HG02870 (cell line): ENCODE measurements around the gene LIN54.

Experiments used
- ATAC-seq: cut with Tn5 transposase; IDR thresholded peaks from one replicate; pipeline ENCODE4 v1.9.1; 2021; ENCODE audit warnings: mild to moderate bottlenecking, moderate library complexity; ENCODE audit not compliant: unreplicated experiment

The LIN54 gene

DNA sequence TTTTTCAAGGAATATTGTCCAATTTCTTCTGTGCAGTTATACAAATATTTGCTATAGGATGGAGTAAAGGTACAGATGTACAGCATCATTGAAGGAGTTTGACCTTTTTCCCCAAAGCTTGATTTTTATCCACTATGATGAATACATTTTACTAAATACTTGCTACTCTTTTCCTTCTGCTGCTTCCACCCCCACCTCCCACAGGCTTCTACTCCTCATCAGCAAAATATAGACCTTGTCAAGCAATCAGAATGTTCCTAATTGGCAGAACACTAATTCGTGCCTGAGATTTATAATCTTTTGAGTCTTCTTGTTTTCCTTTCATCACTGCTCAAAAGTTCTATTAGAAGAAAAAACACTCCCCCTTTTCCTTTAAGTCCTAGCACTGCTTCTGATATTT is 113.9 kb downstream of the LIN54 start:
- no peak for ATAC-seq

DNA sequence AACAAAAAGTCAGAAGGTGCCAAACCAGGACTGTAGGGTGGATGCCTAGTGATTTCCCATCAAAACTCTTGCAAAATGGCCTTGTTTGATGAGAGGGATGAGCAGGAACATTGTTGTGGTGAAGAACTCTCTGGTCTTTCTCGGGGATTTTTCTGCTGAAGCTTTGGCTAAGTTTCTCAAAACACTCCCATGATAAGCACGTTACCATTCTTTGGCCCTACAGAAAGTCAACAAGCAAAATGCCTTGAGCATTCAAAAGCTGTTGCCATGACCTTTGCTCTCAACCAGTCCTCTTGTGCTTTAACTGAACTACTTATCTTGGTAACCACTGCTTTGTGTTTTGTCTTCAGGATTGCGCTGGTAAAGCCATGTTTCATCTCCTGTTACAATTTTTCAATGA is 116.7 kb downstream of the LIN54 start:
- no peak for ATAC-seq

DNA sequence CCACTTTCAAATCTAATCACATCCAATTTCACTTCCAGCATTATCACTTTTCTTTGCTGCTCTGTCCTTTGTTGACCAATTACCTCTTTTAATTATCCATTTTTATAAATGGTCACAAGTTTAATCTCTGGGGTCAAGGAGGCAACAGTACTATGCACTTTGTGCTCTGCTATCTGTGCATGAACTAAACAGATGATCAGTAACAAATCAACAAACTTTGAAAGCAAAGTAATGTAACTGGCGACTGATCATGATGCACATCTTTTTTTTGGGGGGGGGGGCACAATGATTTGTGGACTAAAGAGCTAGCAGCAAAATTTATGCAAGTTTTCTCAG is 118.2 kb downstream of the LIN54 start:
- no peak for ATAC-seq

DNA sequence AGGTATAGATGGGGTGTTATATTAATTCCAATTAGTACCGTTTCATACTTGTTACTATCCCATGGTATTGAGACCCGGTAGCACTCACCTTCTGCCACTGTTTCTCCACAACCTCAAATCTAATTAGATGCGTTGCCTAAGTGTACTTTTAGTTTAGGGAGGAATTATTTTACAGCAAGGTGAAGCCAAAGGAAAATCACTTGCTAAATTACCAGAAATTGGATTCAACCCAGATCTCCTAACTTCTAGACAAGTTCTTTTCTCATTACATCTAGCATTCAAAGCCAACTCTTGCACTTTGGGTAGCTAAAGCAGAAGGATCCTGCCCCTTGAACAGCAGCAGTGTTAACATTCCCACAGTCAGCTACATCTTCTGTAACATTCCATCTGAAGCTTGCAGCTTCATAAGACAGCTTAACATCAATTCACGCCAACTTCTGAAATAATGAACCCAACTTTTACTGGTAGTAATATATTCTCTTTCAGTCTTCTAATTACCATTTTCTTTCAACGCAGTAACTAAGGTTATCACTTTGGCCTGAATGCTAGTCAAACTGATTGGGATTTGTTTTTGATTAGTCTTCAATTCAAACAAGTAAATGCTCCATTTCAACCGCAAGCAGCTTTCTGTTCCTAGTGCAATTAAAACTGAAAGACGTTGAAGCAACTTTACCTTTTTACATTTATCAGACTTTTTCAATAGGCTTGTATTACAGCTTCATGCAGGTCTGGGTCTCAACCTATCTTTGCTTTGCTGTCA is 118.7 kb downstream of the LIN54 start:
- ATAC-seq, result no peak

DNA sequence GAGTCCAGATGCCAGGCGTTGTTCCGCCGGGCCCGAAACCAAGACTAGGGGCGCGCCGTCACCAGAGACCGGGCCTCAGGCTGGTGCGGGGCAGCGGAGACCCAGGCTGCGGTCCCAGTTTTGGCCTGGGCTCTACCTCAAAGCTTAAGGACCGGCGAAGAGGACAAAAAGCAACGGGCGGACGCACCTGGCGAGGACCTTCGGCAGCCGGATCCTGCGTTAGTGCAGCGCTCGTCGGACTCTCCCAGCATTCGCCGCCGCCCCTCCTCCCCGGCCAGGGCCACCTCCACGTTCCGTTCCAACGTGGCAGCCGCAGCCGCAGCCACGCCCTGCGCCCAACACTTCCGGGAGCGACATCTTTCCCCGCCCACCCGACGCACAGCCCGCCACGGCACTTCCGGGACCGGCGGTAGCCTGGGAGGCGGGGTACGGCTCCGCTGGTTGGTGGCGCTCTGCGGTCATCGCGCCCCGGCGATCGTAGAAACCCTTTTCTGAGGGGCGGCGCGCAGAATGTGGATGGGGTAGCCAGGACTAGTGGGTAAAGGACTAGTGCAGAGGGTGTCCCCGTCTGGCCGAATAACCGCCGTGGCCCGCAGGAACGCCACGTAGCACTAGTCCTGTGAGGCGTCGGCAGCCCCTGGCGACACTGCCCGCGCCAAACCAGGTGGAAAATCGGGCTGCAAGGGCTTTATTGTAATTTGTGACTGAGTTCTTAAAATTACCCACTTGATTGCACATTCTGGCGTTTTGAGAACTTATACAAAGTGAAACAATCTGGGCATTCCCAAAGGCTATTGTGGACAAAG is 119.5 kb downstream of the LIN54 start, which contains the start of gene SEC31A:
Gene SEC31A, minus strand, starts transcription at position 253 of the 806 bp plus-strand sequence. CDS start 9,217 bp downstream, outside the sequence.
- peak; percentile 85 for ATAC-seq

DNA sequence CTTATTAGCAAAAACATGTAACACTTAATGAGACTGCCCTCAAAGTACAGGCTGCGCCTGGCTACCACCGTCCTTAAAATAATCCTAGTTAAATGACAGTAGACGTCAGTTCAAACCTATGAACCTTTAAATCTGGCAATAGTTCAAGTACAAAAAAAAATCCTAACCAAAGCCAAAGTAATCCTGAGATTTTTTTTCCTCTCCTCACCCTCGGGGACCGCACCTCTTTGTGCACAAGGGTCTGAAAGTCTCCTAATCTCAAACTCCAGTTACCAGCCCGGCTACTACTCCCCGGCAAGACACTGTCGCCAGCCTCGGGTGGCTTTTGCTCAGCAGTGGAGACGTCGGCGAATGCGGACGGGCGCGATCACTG is 120.1 kb downstream of the LIN54 start:
- no peak for ATAC-seq

DNA sequence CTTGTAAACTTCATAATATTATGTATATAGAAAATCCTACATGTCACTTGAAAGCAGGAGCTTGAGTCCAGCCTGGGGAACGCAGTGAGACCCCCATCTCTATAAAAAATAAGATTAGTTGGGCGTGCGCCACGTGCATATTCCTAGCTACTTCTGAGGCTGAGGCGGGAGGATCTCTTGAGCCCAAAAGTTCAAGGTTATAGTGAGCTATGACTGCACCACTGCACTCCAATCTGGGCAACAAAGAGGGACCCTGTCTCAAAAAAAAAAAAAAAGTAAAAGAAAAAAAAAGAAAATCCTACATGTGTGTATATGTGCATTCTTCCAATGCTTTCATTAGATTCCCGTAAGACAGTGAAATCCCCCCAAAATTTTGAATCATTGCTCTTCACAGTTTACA is 121.3 kb downstream of the LIN54 start:
- ATAC-seq, result no peak

DNA sequence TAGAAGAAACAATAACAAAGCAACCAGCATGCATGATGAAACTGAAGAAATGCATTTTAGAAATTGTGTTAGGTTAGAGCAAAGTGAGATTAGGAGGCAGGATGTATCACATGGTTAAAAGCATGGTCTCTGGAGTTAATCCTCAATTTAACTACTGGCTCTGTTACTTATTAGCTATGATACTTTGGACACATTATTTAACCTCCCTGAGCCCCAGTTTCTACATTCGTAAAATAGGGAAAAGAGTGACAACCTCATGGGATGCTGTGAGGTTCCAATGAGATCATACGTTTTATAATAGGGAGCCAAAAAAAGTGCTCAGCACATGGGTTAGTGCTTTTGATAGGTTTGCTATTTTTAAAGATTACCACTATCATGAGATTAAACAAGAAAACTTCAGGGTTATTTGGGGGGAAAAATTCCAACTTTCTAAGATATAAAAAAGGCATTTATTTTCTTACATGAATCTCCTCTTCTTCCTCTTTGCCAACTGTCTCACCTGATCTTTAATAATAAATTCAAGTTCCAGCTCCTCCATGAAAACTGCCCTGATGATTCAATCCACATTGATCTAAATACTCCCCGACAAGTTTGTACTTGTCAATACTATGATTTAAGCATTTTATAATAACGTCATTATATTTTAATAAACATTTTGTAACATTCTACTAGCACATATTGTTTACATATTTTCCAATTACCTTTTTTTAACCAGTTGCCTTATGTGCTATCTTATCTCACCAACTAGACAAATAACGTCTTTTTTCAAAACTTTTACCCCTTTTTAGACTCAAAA is 124.3 kb downstream of the LIN54 start:
- no peak for ATAC-seq

DNA sequence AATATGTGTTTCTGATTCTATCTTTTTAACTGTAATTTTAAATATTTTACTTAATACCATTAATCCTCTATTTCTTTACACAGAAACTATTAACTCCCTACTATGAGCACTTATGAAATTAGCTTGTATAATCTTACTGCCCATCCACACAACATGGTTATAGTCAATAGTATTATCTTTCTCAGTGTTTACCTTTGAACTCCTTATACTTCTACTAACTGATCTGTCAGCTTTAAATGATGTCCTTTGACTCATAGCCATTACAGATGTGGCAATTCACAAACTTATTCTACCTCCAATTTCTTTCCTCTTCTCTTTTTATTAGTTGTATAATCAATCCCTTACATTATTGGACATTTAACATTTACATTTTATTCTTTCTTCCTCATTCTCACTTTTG is 125.2 kb downstream of the LIN54 start:
- ATAC-seq, result no peak
